K562 (cell line): ENCODE measurements around the gene MAEL. TPM values are rescaled to one million over a fixed set of nuclear protein-coding genes. Genes with fewer than 3 reads are reported as not detected.

Source experiments
- ATAC-seq: fragments of 200-7000 bp; cut with Tn5 transposase; 3 replicates; pipeline ENCODE4 v1.9.1; 2020; ENCODE audit warnings: moderate library complexity
- BruUV-seq: library from RNA; stranded (reverse); fragments of 400-500 nt; replicated peaks from 2 replicates; lab custom pipeline; 2021; lab: Mats Ljungman, UMichigan
- CTCF ChIA-PET: fragments of 300-600 bp; formaldehyde crosslinking; extraction: SDS; loops from one replicate; lab custom pipeline; 2021; ENCODE audit warnings: low intra/inter-chr PET ratio; lab: Yijun Ruan, JAX
- POLR2A ChIA-PET: fragments of 300-600, 350-650 bp; sonication (Branson Sonifier 250); formaldehyde crosslinking; extraction: SDS; loops from one replicate; lab custom pipeline; 2021; ENCODE audit warnings: antibody characterized with exemption, inconsistent platforms; lab: Yijun Ruan, JAX
- DNase-seq, 4 experiments: peaks; one replicate each; pipeline versions ENCODE4 v3.0.0 to v3.0.0-alpha.2; 2011 to 2018; ENCODE audit warnings: low spot score in 3 of 4, mixed read lengths in 3 of 4; ENCODE audit errors: extremely low read depth in 1 of 4
- FAIRE-seq: peaks from 2 replicates; lab custom pipeline; 2011; peaks lifted over from hg19 to GRCh38; lab: Jason Lieb, UNC
- H2AFZ ChIP-seq: 2 replicates; pipeline ENCODE4 v1.6.0; 2011; ENCODE audit warnings: low read depth, low read length, control low read depth, inconsistent platforms
- H3K27ac ChIP-seq: fragments of 200-600 bp; 3 replicates; pipeline ENCODE4 v1.8.0; 2011; ENCODE audit warnings: low read depth, mild to moderate bottlenecking, control low read depth, inconsistent platforms, low read length, moderate library complexity, mixed read lengths; ENCODE audit errors: extremely low read depth
- H3K27me3 ChIP-seq, 2 experiments: fragments of 300-600 bp in 1 of 2; 2 replicates in 1 of 2; 3 replicates in 1 of 2; pipeline versions ENCODE4 v1.6.0 to v1.8.0; 2011; ENCODE audit warnings: inconsistent platforms in 2 of 2, low read length in 2 of 2, mild to moderate bottlenecking in 1 of 2, mixed read lengths in 1 of 2, moderate library complexity in 1 of 2; ENCODE audit not compliant: control insufficient read depth in 2 of 2, insufficient read depth in 2 of 2
- H3K36me3 ChIP-seq: fragments of 300-600 bp; 3 replicates; pipeline ENCODE4 v1.8.0; 2011; ENCODE audit warnings: mild to moderate bottlenecking, low read length, inconsistent platforms; ENCODE audit not compliant: control insufficient read depth, insufficient read depth
- H3K4me1 ChIP-seq, 2 experiments: fragments of 200-600 bp in 1 of 2; replicated peaks in 1 of 2; 2 replicates in 1 of 2; 3 replicates in 1 of 2; pipeline versions ENCODE4 v1.5.1 to v1.8.0; 2011; ENCODE audit warnings: inconsistent platforms in 2 of 2, low read length in 2 of 2, mild to moderate bottlenecking in 1 of 2, mixed read lengths in 1 of 2, moderate library complexity in 1 of 2; ENCODE audit not compliant: control insufficient read depth in 2 of 2, insufficient read depth in 2 of 2
- H3K4me2 ChIP-seq: 2 replicates; pipeline ENCODE4 v1.6.1; 2011; ENCODE audit warnings: low read length, control low read depth, inconsistent platforms, mixed read lengths; ENCODE audit not compliant: insufficient read depth
- H3K4me3 ChIP-seq: fragments of 200-600 bp; sonication (generic), shearing (Covaris generic); 2 replicates; pipeline ENCODE4 v1.5.1; 2016; ENCODE audit warnings: control low read depth, inconsistent platforms
- H3K79me2 ChIP-seq: fragments of 200-600 bp; 3 replicates; pipeline ENCODE4 v1.8.0; 2011; ENCODE audit warnings: low read length, inconsistent platforms; ENCODE audit not compliant: control insufficient read depth, insufficient read depth
- H3K9ac ChIP-seq, 2 experiments: 2 replicates each; pipeline versions ENCODE4 v1.6.0 to v1.6.1; 2011; ENCODE audit warnings: low read depth in 2 of 2, low read length in 2 of 2, control low read depth in 1 of 2, inconsistent platforms in 1 of 2, mild to moderate bottlenecking in 1 of 2, mixed read lengths in 1 of 2; ENCODE audit not compliant: insufficient read depth in 1 of 2
- H3K9me1 ChIP-seq: one replicate; pipeline ENCODE4 v1.6.0; 2011; ENCODE audit warnings: inconsistent platforms, mild to moderate bottlenecking, low read length, moderate library complexity; ENCODE audit not compliant: control insufficient read depth, insufficient read depth
- H3K9me3 ChIP-seq: replicated peaks from 2 replicates; pipeline ENCODE4 v1.5.1; 2011; ENCODE audit warnings: low read depth, low read length, inconsistent platforms; ENCODE audit not compliant: control insufficient read depth, insufficient read depth
- H4K20me1 ChIP-seq: replicated peaks from 2 replicates; pipeline ENCODE4 v1.6.1; 2011; ENCODE audit warnings: low read length, inconsistent platforms, mixed read lengths; ENCODE audit not compliant: control insufficient read depth, insufficient read depth
- JUNB ChIP-seq: fragments of 450-650 bp; formaldehyde crosslinking; conservative IDR thresholded peaks from 2 replicates; pipeline ENCODE4 v1.4.0; 2020; ENCODE audit warnings: mild to moderate bottlenecking
- MBD2 ChIP-seq: sonication (generic); IDR thresholded peaks from 2 replicates; pipeline ENCODE4 v1.6.1; 2016; ENCODE audit warnings: low read depth, borderline replicate concordance
- NELFE ChIP-seq: IDR thresholded peaks from 2 replicates; pipeline ENCODE4 v1.6.1; 2011; ENCODE audit warnings: mild to moderate bottlenecking; ENCODE audit not compliant: insufficient read depth, insufficient read length
- NRF1 ChIP-seq, 2 experiments: fragments of 450-650 bp; IDR thresholded peaks in 1 of 2; conservative IDR thresholded peaks in 1 of 2; 2 replicates each; pipeline ENCODE4 v1.6.1; 2014; ENCODE audit warnings: mild to moderate bottlenecking in 2 of 2
- PKNOX1 ChIP-seq: fragments of 450-650 bp; IDR thresholded peaks from 2 replicates; pipeline ENCODE4 v1.6.1; 2016
- POLR3G ChIP-seq: IDR thresholded peaks from 2 replicates; pipeline ENCODE4 v1.6.1; 2011; ENCODE audit not compliant: insufficient read length, insufficient replicate concordance; ENCODE audit errors: extremely low read depth
- RBM14 ChIP-seq: fragments of 200-400 bp; formaldehyde crosslinking; IDR thresholded peaks from 2 replicates; pipeline ENCODE4 v1.6.1; 2018; ENCODE audit warnings: low read depth, mild to moderate bottlenecking, low read length, moderate library complexity, borderline replicate concordance; ENCODE audit not compliant: insufficient read depth
- RBM22 ChIP-seq: fragments of 200-400 bp; formaldehyde crosslinking; IDR thresholded peaks from 2 replicates; pipeline ENCODE4 v1.6.1; 2018; ENCODE audit warnings: low read length, low read depth; ENCODE audit not compliant: poor library complexity, severe bottlenecking
- SAFB ChIP-seq: fragments of 200-400 bp; formaldehyde crosslinking; IDR thresholded peaks from 2 replicates; pipeline ENCODE4 v1.6.1; 2017; ENCODE audit warnings: low read depth, low read length, borderline replicate concordance
- TSC22D4 ChIP-seq: fragments of 450-650 bp; IDR thresholded peaks from 2 replicates; pipeline ENCODE4 v1.6.1; 2016; ENCODE audit warnings: missing genetic modification characterization, missing biosample characterization, control low read depth
- TSHZ1 ChIP-seq: fragments of 250-450 bp; sonication (Bioruptor Pico); IDR thresholded peaks from 2 replicates; pipeline ENCODE4 v1.4.0; 2020; ENCODE audit warnings: mild to moderate bottlenecking, moderate library complexity
- ZNF121 ChIP-seq: sonication (generic); formaldehyde crosslinking; conservative IDR thresholded peaks from 2 replicates; pipeline ENCODE4 v1.8.0; 2022; ENCODE audit warnings: missing genetic modification reagents
- WGBS: fragments of 100-300 bp; shearing (Covaris generic); methylation state at CpG from one replicate; pipeline ENCODE4 v1.1.6; 2016; ENCODE audit warnings: low coverage, mixed read lengths; ENCODE audit not compliant: insufficient coverage; ENCODE audit errors: missing lambda C conversion rate; 5-methylcytosine and 5-hydroxymethylcytosine counted together
- in situ Hi-C: fragments of 300-500 bp; cut with MboI; formaldehyde crosslinking; loops from 4 replicates; pipeline ENCODE4 v1.15.0; 2018; ENCODE audit warnings: inconsistent platforms, mixed read lengths
- intact Hi-C: fragments of 100-400 bp; cut with micrococcal nuclease; formaldehyde crosslinking; loops from 2 replicates; pipeline ENCODE4 v1.14.2; 2022
- polyA plus RNA-seq, 8 experiments: library from polyadenylated mRNA; depleted of rRNA in 4 of 8; stranded (reverse) in 5 of 8; unstranded in 3 of 8; fragments of >200 nt; fragmentation: Nextera tagmentation in 2 of 8; fragmentation: Illumina TruSeq in 1 of 8; extraction: Ambion mirVana in 2 of 8; extraction: Trizol in 1 of 8; gene quantifications; 2 replicates each; pipeline versions ENCODE4 v1.2.1 to v1.2.3, GENCODE V29; 2011 to 2014; ENCODE audit warnings: inconsistent platforms in 1 of 8, missing spikeins in 1 of 8
- total RNA-seq, 7 experiments: library from RNA; depleted of rRNA in 6 of 7; stranded (reverse); fragments of >200 nt in 6 of 7; fragmentation: Illumina TruSeq in 2 of 7; extraction: Trizol in 2 of 7; gene quantifications; 2 replicates each; pipeline versions ENCODE4 v1.2.1 to v1.2.3, GENCODE V29; 2011 to 2021; ENCODE audit warnings: low replicate concordance in 1 of 7

The MAEL gene
- total and polyA plus RNA-seq, 9 of the 15 experiments (the other 6 are each of a cell fraction or from before 2014, with no cell fraction given): 0.11 to 1.9 (median 0.75) TPM

- peaks cover 0 to 10% of the 10 kb centered on the region in 2 experiments; a peak in 3 of 5 replicates for H3K4me1 ChIP-seq
- H3K4me2 ChIP-seq: no peak overlapping the region
- H3K9me1 ChIP-seq: no peaks in the 10 kb centered on the region
- H3K27me3 ChIP-seq: peaks cover 10 to 53% of the 10 kb centered on the region in 2 experiments; a peak in 4 of 5 replicates
- ChIA-PET POLR2A (interaction anchor here (0.8 kb wide), 1 partner anchor 19 kb away, joined by 3 read pairs; no protein-coding TSS in a partner anchor), CTCF (interaction anchor here (0.6 kb wide), 1 partner anchor 27 kb away, joined by 3 read pairs; no protein-coding TSS in a partner anchor)
- no peak overlapping the region for H2AFZ ChIP-seq
- DNase-seq (no peak), FAIRE-seq (no peak), ATAC-seq (no peak)
- H3K9ac ChIP-seq: no peak overlapping the region
- in situ Hi-C loops (no loop called here), intact Hi-C loops (no loop called here)
- H3K36me3 ChIP-seq: no peaks in the 10 kb centered on the region
- no peaks in the 10 kb centered on the region for H3K79me2 ChIP-seq
- WGBS: 0% methylated on average over 3 of the region's 3 CpGs
- no peaks in the 10 kb centered on the region for H3K9me3 ChIP-seq
- no TSS peak for BruUV-seq
- H3K27ac ChIP-seq: no peak overlapping the region
- no peaks in the 10 kb centered on the region for H4K20me1 ChIP-seq
- no peak for TF ChIP-seq JUNB (CRISPR knock-in tag)
- TF ChIP-seq TSHZ1 (CRISPR knock-in tag): no peak
- no peak for TF ChIP-seq NELFE
- no peak for TF ChIP-seq SAFB
- no peak for TF ChIP-seq POLR3G
- TF ChIP-seq NRF1 (conservative IDR thresholded peaks at IDR 0.05 in 1 of 2, IDR thresholded peaks at IDR 0.05 in 1 of 2): no peak
- TF ChIP-seq TSC22D4 (tag): no peak
- no peak for TF ChIP-seq PKNOX1
- TF ChIP-seq RBM22: no peak
- no peak for TF ChIP-seq ZNF121 (CRISPR knock-in tag)
- no peak for TF ChIP-seq MBD2
- TF ChIP-seq RBM14: no peak
- H3K4me3 ChIP-seq: no peak overlapping the region
Measured at GRCh38 chr1:167054531-167054930, 65.5 kb downstream of the MAEL start.
